RKO (cell line): ENCODE measurements around the gene LAMA4.
"Not testable (repeated sequence)": the region's sequence is repeated elsewhere in the genome, so short reads cannot be mapped to it uniquely, and the experiment has no call there.

Experiments
- DNase-seq: peaks from one replicate; pipeline ENCODE4 v3.0.0-alpha.2; 2016; ENCODE audit warnings: low spot score

Gene LAMA4

GRCh38 chr6:112216662-112217551, 37.5 kb downstream of the LAMA4 start:
- peak; percentile 25 for DNase-seq

DNA sequence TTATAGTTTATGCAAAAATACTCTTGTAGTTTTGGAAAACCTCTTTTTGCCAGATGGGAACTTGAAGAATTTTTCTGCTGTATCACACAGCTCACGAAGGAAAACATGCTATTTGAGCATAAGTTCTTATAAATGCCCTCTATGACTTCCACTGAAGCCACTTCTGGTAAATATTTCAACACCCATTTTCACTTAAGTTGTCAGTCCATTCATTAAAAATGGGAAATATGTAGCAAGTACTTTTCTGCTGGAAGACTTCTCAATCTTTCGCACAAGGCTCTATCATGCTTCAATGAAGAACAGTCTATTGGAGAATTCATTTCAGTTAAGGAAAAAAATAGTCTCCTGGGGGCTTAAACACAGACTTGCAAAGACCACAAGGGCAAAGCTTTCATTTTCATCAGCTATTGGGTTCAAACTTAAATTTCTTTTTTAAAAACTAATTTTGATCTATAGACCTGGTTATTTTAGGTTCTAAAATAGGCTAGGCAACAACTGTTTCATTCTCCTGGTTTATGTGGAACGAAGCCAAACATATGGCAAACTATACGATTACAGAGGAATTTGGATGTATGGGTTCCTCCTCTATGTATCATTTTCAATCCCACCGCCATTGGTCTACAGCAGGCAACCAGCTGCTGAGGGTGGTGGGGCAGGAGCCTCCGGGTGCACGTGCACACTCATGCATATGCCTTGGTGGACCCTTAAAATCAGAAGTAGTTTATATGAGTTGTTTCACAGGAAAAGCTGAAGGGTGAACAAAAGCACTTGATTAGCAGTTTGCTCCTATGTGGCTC, 38.7 kb downstream of the LAMA4 start:
- DNase-seq: no peak

DNA sequence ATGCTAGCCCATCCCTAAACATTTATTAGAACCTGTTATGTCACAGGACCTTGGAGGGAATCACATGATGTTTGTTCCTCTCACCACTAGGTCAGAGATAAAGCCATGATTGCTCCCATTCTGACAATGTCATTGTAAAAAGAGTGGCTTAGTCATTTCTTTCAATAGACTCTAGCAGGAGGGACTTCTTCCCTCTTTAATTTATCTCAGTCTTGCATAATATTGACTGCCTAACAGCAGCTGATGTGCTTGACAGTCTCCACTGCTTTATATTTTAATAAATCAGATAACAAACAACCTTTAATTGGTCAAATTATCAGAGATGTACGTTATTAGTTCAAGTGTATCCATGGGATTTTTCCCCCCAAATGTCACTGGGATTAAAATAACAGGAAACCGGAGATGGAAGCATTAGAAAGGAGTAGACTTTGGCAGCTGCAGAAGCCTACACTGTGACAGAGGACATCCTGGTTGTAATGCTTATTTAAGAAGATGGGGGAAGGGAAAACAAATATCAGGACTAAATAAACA, 39.6 kb downstream of the LAMA4 start:
- DNase-seq: no peak

GRCh38 chr6:112210852-112211251, 43.5 kb downstream of the LAMA4 start:
- no peak for DNase-seq

- DNase-seq: no peak
Measured at GRCh38 chr6:112209131-112209530, 45.2 kb downstream of the LAMA4 start.

DNA sequence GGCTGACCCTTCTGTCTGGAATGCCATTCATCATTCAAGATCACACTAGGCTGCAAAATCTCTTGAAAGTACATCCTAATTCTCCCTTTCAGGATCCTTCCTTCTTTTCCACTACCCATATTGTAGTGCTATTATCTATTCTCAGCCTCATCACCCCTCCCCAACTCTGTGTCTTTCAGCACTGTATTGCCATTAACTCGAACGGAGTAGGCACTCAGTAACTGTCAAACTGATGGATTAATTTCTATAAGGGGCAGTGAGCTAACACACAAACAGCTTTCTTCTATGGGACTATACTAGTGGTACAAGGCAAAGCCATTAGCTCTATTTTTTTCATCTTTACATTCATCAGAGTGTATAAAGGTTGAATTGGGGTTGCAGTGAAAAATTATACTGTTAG, 46.6 kb downstream of the LAMA4 start:
- no peak for DNase-seq

GRCh38 chr6:112207131-112207530, 47.2 kb downstream of the LAMA4 start:
- no peak for DNase-seq

DNA sequence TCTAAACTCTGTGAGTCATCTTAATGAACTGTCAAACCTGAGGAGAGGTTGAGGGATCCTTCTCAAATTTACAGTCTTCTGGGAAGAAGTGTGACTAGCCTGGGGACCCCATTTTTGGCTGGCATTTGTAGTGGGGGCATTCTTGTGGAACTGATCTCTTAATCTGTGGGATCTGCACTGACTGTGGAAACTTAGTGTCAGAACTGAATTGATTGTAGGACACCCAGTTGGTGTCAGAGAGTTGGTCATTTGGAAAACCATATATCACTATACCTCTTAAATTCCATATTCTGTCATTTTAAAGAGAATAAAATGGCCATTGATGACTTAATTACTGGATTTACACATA, 48.3 kb downstream of the LAMA4 start:
- no peak for DNase-seq

GRCh38 chr6:112205427-112206109, 48.8 kb downstream of the LAMA4 start:
- no peak for DNase-seq

DNA sequence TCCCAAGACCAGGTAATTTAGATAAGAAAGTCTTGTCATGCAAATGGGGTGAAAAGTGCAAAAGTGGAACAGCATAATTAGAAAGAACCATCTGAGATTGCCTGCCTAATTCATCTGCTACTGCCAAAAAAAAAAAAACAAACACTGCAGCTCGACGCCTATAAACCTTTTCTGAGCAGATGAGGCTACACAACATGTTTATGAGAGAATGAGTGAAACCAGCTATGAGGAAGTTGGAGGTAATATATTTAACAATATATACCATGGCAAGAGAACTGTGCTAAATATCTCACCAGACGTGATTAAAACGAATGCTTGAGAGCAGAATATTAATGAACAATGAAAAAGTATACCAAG, 50.0 kb downstream of the LAMA4 start:
- DNase-seq: no peak

GRCh38 chr6:112203577-112204349, 50.6 kb downstream of the LAMA4 start:
- peak; percentile 81 for DNase-seq

DNA sequence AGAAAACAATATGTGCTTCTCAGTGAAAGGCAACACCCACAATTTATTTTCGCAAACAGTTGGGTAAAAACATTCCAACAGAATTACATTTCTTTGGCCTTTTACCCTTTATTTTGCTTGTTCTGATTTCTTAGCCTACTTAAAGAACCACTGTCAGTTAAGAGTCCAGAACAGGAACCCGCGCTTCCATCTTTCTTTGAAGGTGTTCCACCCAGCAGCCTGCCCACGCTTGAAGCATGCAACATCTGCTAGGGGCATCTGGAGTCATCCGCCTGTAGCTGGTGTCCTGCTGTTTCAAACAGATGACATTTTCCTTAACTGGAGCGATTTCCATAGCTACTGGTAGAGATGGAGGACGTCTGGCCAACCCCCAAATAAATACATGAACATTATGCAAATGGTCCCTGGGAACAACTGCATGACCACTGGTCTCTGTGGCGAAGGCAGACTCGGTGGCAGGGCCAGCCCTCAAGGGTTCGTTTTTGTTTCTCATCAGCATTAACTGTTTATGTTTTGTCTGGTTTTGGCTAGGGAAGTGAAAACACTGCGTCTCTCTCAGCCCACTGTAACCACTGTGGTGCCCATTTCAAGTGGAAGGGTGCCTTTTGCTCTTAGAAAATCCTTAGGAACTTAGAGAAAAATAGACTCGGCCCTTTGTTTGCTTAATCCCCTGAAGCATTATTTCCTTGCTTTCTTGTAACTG, 51.6 kb downstream of the LAMA4 start:
- DNase-seq: no peak

- DNase-seq: not testable (repeated sequence)
Measured at GRCh38 chr6:112200185-112200914, 54.0 kb downstream of the LAMA4 start.

- no peak for DNase-seq
Measured at GRCh38 chr6:112199001-112199403, 55.4 kb downstream of the LAMA4 start.

DNA sequence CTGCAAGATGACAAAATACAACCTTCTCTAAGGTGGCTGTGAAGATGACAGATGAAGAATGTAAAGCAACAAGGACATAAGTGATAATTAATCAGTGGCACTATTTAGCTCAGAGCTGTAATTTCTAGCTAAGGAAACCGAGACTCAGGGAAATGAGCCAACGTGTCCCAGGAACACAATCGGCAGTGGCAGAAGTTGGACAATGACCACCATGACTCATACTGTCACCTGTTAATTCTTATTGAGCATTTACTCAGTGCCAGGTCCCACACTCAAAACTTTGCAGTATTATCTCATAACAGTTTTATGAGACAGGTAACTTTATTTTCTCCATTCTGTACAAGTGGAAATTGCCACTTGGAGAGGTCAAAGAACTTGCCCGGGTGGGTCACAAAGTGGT, 55.8 kb downstream of the LAMA4 start:
- DNase-seq: no peak

DNA sequence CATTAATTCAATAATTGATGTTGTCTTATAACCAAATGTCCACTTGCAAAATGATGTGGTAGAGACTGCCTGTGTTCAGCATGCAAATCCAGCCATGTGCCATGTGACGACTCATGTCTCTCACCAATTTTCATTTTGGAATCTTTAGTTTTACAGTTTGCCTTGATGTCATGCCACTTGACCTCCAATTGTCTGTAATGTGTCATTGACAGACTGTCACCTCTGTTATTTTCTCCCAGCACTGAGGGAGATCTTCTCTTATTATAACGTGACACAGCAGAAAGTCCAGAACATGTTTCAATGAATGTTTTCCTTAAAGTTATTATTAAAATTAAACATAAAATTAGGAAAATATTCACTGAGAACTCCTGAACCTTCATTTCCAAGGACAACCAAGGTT, 56.7 kb downstream of the LAMA4 start:
- DNase-seq: no peak

- no peak for DNase-seq
Measured at GRCh38 chr6:112196306-112196705, 58.1 kb downstream of the LAMA4 start.

DNA sequence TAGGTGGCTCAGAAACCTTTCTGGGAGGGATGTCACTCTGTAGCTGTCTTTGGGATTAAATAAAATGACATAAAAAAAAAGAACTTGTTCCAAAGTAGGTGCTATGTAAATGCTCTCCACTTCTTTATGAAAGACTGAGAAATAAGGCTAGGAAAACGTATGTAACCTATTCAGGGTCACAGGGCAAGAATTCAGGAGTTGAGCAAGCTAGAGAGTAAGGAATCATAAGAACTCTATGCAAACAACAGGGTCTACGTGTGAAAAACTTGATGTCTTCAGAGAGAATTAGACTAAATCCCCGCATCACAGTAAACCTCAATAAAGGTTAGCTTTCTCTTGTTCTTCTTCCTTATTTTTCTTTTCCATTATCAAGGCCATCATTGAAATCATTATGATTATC, 59.2 kb downstream of the LAMA4 start:
- no peak for DNase-seq

GRCh38 chr6:112194511-112194910, 59.9 kb downstream of the LAMA4 start:
- DNase-seq: no peak

GRCh38 chr6:112193535-112194051, 60.8 kb downstream of the LAMA4 start:
- no peak for DNase-seq
